ENCODE data around the gene MCTP1.

The MCTP1 gene

DNA sequence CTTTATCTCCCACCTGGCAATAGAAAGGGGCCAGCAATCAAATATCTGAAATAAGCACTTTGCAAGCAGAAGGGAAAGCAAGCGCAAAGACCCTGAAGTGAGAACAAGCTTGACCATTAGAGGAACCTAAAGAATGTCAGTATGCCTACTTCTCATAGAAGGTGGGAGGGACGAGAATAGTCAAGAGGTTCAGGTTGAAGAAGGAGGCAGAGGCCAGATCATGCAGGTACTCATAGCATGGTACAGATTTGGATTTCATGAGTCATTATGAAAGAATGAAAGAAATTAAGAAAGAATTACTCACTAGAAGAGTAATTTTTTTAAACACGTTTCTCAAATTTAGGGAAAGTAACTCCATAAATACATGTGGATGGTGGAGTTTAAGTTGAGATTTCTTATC is 33.7 kb downstream of the MCTP1 start:
- in situ Hi-C loops (cut with HindIII; ENCODE audit: low pct_ligation_motif_present, low sequenced_read_pairs): no loop called here
- Histone ChIP-seq H3K36me3 (replicated peaks) (no peaks in the 10 kb centered on the region), H3K27me3 (replicated peaks) (no peaks in the 10 kb centered on the region), H3K4me3 (ENCODE audit: low read depth, low read length) (no peak overlapping the region), H3K27ac (no peak overlapping the region)
- no peak for DNase-seq
- TF ChIP-seq, protein P1, sequence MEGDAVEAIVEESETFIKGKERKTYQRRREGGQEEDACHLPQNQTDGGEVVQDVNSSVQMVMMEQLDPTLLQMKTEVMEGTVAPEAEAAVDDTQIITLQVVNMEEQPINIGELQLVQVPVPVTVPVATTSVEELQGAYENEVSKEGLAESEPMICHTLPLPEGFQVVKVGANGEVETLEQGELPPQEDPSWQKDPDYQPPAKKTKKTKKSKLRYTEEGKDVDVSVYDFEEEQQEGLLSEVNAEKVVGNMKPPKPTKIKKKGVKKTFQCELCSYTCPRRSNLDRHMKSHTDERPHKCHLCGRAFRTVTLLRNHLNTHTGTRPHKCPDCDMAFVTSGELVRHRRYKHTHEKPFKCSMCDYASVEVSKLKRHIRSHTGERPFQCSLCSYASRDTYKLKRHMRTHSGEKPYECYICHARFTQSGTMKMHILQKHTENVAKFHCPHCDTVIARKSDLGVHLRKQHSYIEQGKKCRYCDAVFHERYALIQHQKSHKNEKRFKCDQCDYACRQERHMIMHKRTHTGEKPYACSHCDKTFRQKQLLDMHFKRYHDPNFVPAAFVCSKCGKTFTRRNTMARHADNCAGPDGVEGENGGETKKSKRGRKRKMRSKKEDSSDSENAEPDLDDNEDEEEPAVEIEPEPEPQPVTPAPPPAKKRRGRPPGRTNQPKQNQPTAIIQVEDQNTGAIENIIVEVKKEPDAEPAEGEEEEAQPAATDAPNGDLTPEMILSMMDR (IDR thresholded peaks at IDR 0.05; ENCODE audit: low read depth, low read length, missing control alignments): no peak

DNA sequence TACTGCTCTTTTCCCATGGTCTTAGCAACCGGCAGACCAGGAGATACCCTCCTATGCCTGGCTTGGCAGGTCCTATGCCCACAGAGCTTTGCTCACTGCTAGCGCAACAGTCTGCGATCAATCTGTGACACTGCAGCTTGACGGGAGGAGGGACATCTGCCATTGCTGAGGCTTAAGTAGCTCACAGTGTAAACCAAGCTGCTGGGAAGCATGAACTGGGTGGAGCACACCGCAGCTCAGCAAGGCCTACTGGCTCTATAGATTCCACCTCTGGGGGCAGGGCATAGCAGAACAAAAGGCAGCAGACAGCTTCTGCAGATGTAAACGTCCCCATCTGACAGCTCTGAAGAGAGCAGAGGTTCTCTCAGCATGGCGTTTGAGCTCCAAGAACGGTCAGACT is 40.4 kb downstream of the MCTP1 start:
- in situ Hi-C loops (cut with HindIII; ENCODE audit: low pct_ligation_motif_present, low sequenced_read_pairs): loop anchor here (25.0 kb wide), 1 partner anchor 257 kb away; no protein-coding TSS in a partner anchor
- H3K4me3 ChIP-seq (ENCODE audit: low read depth, low read length): no peak overlapping the region
- TF ChIP-seq, protein P1 (IDR thresholded peaks at IDR 0.05; ENCODE audit: low read depth, low read length, missing control alignments): no peak
- H3K27ac ChIP-seq: no peak overlapping the region
- DNase-seq: no peak
- H3K36me3 ChIP-seq (replicated peaks): no peaks in the 10 kb centered on the region
- H3K27me3 ChIP-seq (replicated peaks): no peaks in the 10 kb centered on the region

DNA sequence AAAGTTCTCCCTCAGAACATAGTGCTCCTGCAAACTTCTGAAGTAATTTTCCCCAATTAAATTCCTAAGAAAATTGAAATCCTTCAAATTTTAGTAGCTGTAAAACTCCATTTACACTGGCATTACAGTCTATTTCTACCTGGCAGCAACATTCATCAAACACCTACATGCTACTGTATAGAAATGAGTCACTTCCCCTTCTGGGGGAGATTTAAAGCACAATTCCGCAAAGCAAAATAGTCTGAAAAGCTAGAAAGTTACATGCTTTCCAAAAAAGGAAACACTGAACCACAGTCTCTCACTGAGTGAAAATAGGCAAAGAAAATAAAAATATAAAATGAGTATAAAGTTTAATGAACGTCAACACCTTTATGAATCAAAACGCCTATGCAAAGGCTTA is 43.3 kb downstream of the MCTP1 start:
- H3K27me3 ChIP-seq (replicated peaks): no peaks in the 10 kb centered on the region
- no peak for DNase-seq
- in situ Hi-C loops (cut with HindIII; ENCODE audit: low pct_ligation_motif_present, low sequenced_read_pairs): loop anchor here (25.0 kb wide), 1 partner anchor 254 kb away; no protein-coding TSS in a partner anchor
- no peaks in the 10 kb centered on the region for H3K36me3 ChIP-seq (replicated peaks)
- TF ChIP-seq, protein P1 (IDR thresholded peaks at IDR 0.05; ENCODE audit: low read depth, low read length, missing control alignments): no peak
- no peak overlapping the region for H3K27ac ChIP-seq
- H3K4me3 ChIP-seq (ENCODE audit: low read depth, low read length): no peak overlapping the region

DNA sequence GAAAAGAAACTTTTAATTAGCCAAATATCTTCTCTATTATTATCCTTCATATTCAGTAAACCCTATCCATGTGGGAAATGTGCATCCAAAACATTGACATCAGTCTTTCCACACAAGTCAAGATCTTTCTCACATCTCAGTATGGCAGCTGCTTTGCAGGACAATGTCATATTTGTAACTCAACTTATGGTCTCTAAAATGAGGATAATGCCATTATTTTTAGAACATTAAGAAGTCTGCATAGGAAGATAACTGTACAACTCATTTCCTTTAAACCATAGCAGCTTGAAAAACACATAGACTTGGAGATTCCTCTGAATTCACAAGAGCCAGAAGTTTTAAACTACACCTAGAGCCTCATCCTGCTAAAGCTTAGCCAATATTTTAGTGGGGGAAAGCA is 43.7 kb downstream of the MCTP1 start:
- no peak overlapping the region for H3K27ac ChIP-seq
- H3K4me3 ChIP-seq (ENCODE audit: low read depth, low read length): no peak overlapping the region
- TF ChIP-seq, protein P1 (IDR thresholded peaks at IDR 0.05; ENCODE audit: low read depth, low read length, missing control alignments): no peak
- no peaks in the 10 kb centered on the region for H3K36me3 ChIP-seq (replicated peaks)
- no peak for DNase-seq
- in situ Hi-C loops (cut with HindIII; ENCODE audit: low pct_ligation_motif_present, low sequenced_read_pairs): loop anchor here (25.0 kb wide), 1 partner anchor 254 kb away; no protein-coding TSS in a partner anchor
- no peaks in the 10 kb centered on the region for H3K27me3 ChIP-seq (replicated peaks)

DNA sequence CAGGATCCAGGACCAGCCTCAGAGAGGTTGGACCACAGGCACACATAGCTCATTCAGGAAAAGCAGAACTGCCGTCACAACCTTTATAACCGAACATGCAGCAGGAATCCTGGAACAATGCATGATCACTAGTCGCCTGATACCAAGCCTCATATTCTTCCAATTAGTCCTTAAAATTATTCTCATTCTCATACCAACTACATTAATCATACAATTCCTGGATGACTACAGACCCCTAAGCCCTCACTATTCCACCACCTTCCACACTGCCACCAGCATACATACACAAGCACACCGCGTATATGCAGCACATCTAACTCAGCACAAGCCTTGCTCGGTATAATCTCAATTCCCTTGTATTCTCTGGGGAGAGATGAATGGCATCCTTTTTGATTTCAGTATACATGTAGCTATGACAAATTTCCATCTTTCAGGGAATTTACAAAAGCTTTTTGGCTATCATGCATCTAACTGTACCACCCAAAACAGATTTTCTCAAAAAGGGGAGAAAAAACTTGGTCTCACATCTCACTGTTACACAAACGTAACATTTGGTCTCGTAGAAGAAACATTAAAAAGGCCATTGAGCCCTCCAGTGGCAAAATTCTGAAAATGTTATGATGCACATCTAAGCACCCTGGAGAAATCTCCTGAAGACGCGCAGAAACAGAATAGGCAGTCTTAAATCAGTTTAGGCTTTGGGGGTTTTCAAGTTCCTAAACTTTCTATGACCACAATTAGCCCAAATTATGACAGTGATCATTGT is 46.2 kb downstream of the MCTP1 start:
- in situ Hi-C loops (cut with HindIII; ENCODE audit: low pct_ligation_motif_present, low sequenced_read_pairs): loop anchor here (25.0 kb wide), 1 partner anchor 251 kb away; no protein-coding TSS in a partner anchor
- Histone ChIP-seq H3K27me3 (replicated peaks) (no peaks in the 10 kb centered on the region), H3K27ac (no peak overlapping the region), H3K4me3 (ENCODE audit: low read depth, low read length) (peak overlapping the region; percentile 22), H3K36me3 (replicated peaks) (no peaks in the 10 kb centered on the region)
- peak; percentile 38 for DNase-seq
- TF ChIP-seq, protein P1 (IDR thresholded peaks at IDR 0.05; ENCODE audit: low read depth, low read length, missing control alignments): peak; percentile 55

All from brain microvascular endothelial cell (primary cell).